Keratinocyte (primary cell): ENCODE data around the gene TACR1.

Experiments
- CTCF ChIP-seq, 3 experiments: IDR thresholded peaks in 1 of 3; conservative IDR thresholded peaks in 1 of 3; optimal IDR thresholded peaks in 1 of 3; 2 replicates in 2 of 3; 3 replicates in 1 of 3; pipeline versions ENCODE3 to v1.5.1; 2011; ENCODE audit warnings: low read length in 3 of 3, mild to moderate bottlenecking in 3 of 3, moderate library complexity in 2 of 3, control low read depth in 1 of 3, inconsistent platforms in 1 of 3; ENCODE audit not compliant: insufficient read depth in 2 of 3; ENCODE audit errors: extremely low read depth in 1 of 3
- EZH2 ChIP-seq: IDR thresholded peaks from one replicate; pipeline ENCODE4 v1.6.1; 2012; ENCODE audit warnings: inconsistent platforms, mild to moderate bottlenecking, low read length, moderate library complexity

GRCh38 chr2:75195076-75195691 lies 4.1 kb downstream of the TACR1 start:
- TF ChIP-seq CTCF (optimal IDR thresholded peaks at IDR 0.05 in 1 of 3, IDR thresholded peaks at IDR 0.05 in 1 of 3, conservative IDR thresholded peaks at IDR 0.05 in 1 of 3; ENCODE audit: extremely low read depth in 1 of 3, insufficient read depth in 2 of 3, low read length in 3 of 3) (no peak), EZH2 (no peak)
